ENCODE results near the gene RASSF1. TPM values are rescaled to one million over a fixed set of nuclear protein-coding genes. Genes with fewer than 3 reads are reported as not detected.

Gene RASSF1
- total and polyA plus RNA-seq, 2 of the 8 experiments (the other 6 are each of a cell fraction or from before 2014, with no cell fraction given), result 10.3 to 15.7 TPM

DNA sequence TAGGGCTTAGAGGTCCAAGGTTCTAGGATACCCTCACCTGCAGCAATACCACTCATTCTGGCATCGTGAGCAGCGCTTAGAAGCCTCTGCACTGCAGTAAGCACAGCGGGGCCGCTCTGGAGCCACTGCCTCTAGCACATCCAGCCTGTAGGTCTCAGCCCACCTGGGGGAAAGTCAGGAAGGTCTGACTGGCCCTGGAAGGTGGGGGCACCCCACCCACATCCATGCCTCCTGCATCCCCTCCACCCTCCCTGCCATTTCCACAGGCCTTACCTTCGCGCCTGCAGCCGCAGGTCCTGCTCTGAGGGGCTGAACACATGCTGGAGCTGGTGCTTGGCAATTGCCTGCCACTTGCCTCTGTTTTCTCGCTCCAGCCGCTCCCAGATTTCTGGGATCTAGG, 901 bp upstream of the RASSF1 start:
- Histone ChIP-seq H2BK15ac (ENCODE audit: low read length) (peak overlapping the region; percentile 98), H2AFZ (ENCODE audit: low read length) (no peak overlapping the region), H3K27me3 (replicated peaks in 1 of 4; ENCODE audit: control insufficient read depth in 3 of 4, extremely low read depth in 1 of 4, insufficient read depth in 3 of 4, low read length in 3 of 4) (peaks cover 23 to 68% (median 54%) of the 10 kb centered on the region in 4 experiments), H2BK20ac (ENCODE audit: low read length) (no peak overlapping the region), H3K9ac (replicated peaks in 1 of 4; ENCODE audit: extremely low read depth in 1 of 4, low read depth in 3 of 4, low read length in 3 of 4) (no peak overlapping the region), H3K18ac (ENCODE audit: extremely low read depth, low read length) (peak overlapping the region; percentile 75; the same call in 1 of the 2 replicates), H3K14ac (ENCODE audit: insufficient read length) (no peak overlapping the region), H3K56ac (replicated peaks; ENCODE audit: insufficient read length, low read depth, low read length) (no peak overlapping the region), H2AK5ac (ENCODE audit: low read depth, low read length) (no peak overlapping the region), H3K27ac (ENCODE audit: low read depth, low read length) (no peak overlapping the region), H2BK12ac (ENCODE audit: low read depth, low read length) (peak overlapping the region; percentile 68; the same call in 1 of the 2 replicates), H3K4me3 (ENCODE audit: extremely low read depth in 1 of 4, insufficient read depth in 2 of 4, low read depth in 3 of 4, low read length in 4 of 4) (peak overlapping the region in 1 of 4 experiments; percentile 63; a peak in 1 of 8 replicates), H3K23ac (ENCODE audit: insufficient read length) (no peak overlapping the region), H3K23me2 (ENCODE audit: low read depth, low read length) (peaks cover 21% of the 10 kb centered on the region), H2BK5ac (ENCODE audit: low read depth, low read length) (no peak overlapping the region), H3K4ac (replicated peaks; ENCODE audit: insufficient read length, low read depth, low read length) (no peak overlapping the region), H4K20me1 (replicated peaks in 1 of 2; ENCODE audit: control insufficient read depth in 1 of 2, insufficient read depth in 2 of 2, low read length in 2 of 2) (peaks cover 0 to 4% of the 10 kb centered on the region in 2 experiments), H3K4me2 (ENCODE audit: insufficient read depth in 1 of 2, low read depth in 2 of 2, low read length in 2 of 2) (peak overlapping the region; percentile 65 to 87; a peak in 2 of 4 replicates), H4K8ac (ENCODE audit: extremely low read depth, insufficient read depth, low read length) (no peak overlapping the region; the same call in 1 of the 2 replicates), H3K79me1 (ENCODE audit: low read depth, low read length) (no peaks in the 10 kb centered on the region), H3K79me2 (ENCODE audit: control insufficient read depth in 1 of 2, insufficient read depth in 2 of 2, low read length in 2 of 2) (peaks cover 0 to 2% of the 10 kb centered on the region in 2 experiments; a peak in 1 of 4 replicates), H3K4me1 (replicated peaks in 1 of 4; ENCODE audit: control insufficient read depth in 3 of 4, insufficient read depth in 4 of 4, low read length in 3 of 4) (peaks cover 0 to 19% (median 14%) of the 10 kb centered on the region in 4 experiments; a peak in 5 of 7 replicates), H2BK120ac (replicated peaks; ENCODE audit: low read depth, low read length) (no peak overlapping the region), H4K5ac (ENCODE audit: insufficient read length, low read depth, low read length) (no peak overlapping the region), H4K91ac (replicated peaks; ENCODE audit: insufficient read length, low read length) (no peak overlapping the region), H3K36me3 (ENCODE audit: control insufficient read depth in 2 of 4, insufficient read depth in 4 of 4, low read length in 3 of 4) (no peaks in the 10 kb centered on the region), H3K9me3 (ENCODE audit: insufficient read depth in 2 of 2, low read depth in 1 of 2, low read length in 1 of 2) (no peaks in the 10 kb centered on the region)
- ChIA-PET CTCF (ENCODE audit: partially characterized antibody) (interaction anchor here (0.8 to 10.0 kb wide), 9 partner anchors 9 to 210 kb away, joined by 3 to 84 read pairs (median 3); no protein-coding TSS in a partner anchor), POLR2A (ENCODE audit: partially characterized antibody) (interaction anchor here (0.8 to 3.3 kb wide), 4 partner anchors 11 to 19 kb away, joined by 3 to 17 read pairs (median 4); partner anchors contain the start of genes HYAL2 and TUSC2)
- no peak for DNase-seq (ENCODE audit: low read depth in 1 of 2, low spot score in 2 of 2)
- FAIRE-seq, result no peak
- WGBS, 2 experiments (ENCODE audit: extremely low coverage in 1 of 2, insufficient coverage in 1 of 2, insufficient read length in 1 of 2, insufficient replicate concordance in 2 of 2, low coverage in 1 of 2, low lambda C conversion rate in 2 of 2, missing lambda C conversion rate in 1 of 2), result 93% methylated on average over 9 of the region's 9 CpGs; no CpG with 5 or more reads in 1 of the 2 experiments
- TF ChIP-seq RXRA (IDR thresholded peaks at IDR 0.05; ENCODE audit: insufficient read depth, low read depth, low read length) (no peak), NRF1 (IDR thresholded peaks at IDR 0.05; ENCODE audit: low read depth, low read length) (no peak), SAP30 (IDR thresholded peaks at IDR 0.05; ENCODE audit: insufficient read depth, insufficient replicate concordance, low read length) (no peak), HDAC6 (IDR thresholded peaks at IDR 0.05; ENCODE audit: low read depth, low read length) (no peak), KDM4A (IDR thresholded peaks at IDR 0.05; ENCODE audit: low read depth, low read length, severe bottlenecking) (no peak), SIX5 (IDR thresholded peaks at IDR 0.05; ENCODE audit: low read depth, low read length) (no peak), SRF (IDR thresholded peaks at IDR 0.05; ENCODE audit: low read depth, low read length) (no peak), POLR2AphosphoS5 (IDR thresholded peaks at IDR 0.05; ENCODE audit: low read depth, low read length) (no peak), NANOG (IDR thresholded peaks at IDR 0.05; ENCODE audit: insufficient read depth, low read depth, low read length, poor library complexity, severe bottlenecking) (no peak)
- TF ChIP-seq, protein P1, sequence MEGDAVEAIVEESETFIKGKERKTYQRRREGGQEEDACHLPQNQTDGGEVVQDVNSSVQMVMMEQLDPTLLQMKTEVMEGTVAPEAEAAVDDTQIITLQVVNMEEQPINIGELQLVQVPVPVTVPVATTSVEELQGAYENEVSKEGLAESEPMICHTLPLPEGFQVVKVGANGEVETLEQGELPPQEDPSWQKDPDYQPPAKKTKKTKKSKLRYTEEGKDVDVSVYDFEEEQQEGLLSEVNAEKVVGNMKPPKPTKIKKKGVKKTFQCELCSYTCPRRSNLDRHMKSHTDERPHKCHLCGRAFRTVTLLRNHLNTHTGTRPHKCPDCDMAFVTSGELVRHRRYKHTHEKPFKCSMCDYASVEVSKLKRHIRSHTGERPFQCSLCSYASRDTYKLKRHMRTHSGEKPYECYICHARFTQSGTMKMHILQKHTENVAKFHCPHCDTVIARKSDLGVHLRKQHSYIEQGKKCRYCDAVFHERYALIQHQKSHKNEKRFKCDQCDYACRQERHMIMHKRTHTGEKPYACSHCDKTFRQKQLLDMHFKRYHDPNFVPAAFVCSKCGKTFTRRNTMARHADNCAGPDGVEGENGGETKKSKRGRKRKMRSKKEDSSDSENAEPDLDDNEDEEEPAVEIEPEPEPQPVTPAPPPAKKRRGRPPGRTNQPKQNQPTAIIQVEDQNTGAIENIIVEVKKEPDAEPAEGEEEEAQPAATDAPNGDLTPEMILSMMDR (IDR thresholded peaks at IDR 0.05; ENCODE audit: control extremely low read depth in 1 of 3, insufficient read depth in 1 of 3, low read depth in 1 of 3, low read length in 3 of 3), result no peak

All from H1 (cell line).